ENCODE measurements around the gene ATOSB.

ATOSB gene

DNA sequence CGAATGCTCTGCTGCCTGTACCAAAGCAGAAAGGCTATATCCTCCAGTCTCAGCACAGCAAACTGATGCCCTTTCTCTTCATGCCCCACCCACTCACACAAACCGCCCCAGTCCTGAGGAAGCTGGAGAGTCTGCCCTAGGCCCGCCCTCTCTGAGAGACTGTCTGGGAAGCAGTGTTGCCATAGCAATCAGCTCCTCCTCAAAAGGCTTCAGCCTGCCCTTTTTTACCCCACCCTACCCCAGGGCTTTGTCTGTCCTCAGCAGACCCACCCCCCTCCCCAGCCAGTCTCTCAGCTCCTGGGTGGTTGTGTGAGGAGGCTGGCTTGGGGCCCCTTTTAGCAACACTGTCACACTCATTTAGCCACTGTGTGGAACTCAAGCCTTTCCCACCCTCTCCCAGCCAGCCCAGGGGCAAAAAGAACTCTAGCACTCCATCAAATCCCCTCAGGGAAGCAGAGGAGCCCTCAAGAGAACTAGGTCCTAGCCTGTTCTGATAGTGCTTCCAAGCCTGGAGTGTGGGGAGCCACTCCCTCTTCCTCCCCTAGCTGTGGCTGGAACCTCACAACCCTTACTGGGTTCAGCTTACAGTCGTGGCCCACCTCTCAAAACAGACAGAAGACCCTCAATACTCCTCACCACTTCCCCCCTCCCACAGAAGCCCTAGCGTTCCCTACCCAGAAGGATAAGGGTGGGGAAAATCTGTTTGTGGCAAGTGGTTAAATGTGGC is 1.4 kb downstream of the ATOSB start:
- DNase-seq, result peak; percentile 43 to 71

DNA sequence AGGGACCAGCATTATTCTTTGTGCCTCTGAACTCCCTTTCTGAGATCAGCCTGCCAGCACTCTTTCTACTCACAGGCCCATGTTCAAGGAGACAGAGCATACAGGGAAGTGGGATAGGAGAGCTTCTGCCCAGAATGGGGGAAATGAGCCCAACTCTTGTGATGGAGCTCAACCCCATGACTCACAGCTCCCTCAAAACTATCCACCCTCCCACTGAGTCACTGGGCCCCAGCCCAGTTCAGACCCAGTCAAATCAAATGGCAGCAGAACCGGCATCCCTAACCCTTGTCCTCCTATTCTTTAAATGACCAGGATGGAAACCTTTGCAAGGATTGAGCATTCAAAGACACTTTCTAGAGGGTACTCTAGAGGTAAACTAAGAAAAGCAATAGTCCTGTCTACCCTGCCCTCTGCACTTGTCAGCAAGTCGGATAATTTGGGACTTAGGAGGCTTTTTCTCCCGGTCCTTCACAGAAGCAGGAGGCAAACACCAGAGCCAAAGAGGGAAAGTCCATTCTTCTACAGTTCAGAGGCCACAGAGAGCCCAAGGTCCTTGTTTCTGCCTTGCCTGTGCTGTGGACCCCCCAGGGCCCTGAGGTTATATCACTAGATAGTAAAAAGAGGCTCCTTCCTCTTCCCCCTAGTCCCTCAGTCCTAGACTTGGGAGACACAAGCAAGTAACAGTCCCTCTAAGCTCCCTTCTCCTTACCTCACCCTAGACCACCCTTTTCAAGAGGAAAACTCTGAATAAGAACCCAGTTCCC is 3.2 kb downstream of the ATOSB start:
- no peak for DNase-seq

DNA sequence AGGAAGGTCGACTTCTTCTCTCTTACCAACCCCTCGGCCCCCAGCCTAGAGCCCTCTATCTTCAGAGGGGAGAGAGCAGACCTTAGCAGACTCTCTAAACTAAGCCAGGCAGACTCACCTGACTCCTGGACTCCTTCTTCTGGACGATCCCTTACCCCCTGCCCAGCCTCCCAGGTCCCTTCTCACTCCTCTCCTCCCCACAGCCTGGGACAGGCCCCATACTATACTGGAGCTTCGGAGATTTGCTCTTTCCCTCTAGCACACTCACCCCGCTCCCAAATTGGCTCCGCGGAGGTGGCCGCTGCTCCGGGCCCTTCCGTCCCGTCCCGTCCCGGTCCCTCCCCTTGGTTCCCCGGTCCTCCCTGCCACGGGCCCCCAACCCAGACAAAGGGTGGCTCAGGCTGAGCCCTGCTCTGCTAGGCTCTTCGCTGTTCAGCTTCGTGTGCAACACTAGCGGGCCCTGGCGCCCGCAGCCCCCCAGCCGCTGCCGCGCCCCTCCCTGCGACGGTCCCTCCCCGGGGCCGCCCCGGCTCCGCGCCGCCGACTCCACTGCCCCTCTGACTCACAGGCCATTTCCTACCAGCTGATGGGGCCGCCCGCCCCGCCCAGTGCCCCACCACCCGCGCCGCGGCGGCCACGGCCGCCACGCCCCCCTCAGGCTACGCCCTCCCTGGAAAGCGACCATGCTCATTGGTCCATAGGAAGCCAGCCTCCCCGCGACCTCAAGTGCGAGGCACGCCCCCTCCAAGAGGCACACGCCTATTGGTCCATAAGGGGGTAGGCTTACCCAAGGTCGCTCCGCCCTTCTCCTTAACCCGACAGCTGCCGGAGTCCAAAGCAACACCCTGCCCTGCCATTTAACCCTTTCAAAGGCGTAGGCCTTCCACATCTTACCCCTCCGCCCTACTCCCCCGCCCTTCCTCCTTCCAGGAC is 4.4 kb downstream of the ATOSB start:
- DNase-seq, result peak; percentile 64 to 85

DNA sequence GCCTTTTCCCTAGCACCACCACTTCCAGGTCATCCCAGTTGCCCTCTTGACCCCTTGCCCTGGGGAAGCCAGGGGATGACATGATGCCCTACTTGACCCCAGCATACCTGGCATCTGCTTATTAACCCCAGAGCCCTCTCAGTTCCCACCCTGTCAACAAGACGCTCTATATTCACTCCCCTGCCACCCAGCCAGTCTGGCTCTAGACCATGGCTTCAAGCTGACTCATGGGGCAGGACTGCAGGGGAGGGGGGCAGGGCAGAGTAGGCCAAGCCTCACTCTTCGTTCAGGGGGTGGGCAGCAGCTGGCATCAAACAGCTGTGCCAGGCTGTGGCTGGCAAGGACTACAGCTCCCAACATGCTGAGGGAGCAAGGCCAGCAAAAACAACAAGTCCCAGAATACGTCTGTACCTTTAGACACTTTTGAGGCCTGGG is 5.3 kb downstream of the ATOSB start:
- no peak for DNase-seq

DNA sequence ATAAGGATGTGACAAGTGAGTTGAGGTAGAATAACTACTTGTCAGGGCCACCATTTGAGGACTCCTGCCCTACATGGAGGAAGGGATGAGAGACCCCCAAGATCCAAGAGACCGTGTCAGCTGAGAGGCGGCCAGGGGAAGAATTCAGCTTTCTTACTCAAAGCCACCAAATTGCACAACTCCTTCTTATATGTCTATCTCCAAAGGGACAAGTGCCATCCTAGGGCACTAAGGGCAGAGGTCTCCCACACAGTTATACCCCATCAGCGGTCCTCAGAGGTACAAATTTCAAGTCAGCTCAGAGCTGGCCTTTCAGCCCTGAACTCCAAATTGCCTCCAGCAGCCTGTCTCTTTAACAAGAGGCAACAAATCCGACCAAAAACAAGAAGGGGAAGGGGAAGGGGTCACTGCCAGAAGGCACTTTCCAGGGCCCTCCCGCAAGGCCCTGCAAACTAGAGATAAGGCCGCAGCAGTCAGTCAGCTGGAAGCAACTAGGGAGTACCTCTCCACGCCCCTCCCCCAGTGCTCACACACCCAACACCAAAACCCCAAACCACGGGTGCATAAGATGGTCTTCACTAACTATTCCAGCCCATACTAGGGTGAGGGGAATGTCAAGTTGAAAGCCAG is 6.6 kb downstream of the ATOSB start:
- DNase-seq, result no peak

DNA sequence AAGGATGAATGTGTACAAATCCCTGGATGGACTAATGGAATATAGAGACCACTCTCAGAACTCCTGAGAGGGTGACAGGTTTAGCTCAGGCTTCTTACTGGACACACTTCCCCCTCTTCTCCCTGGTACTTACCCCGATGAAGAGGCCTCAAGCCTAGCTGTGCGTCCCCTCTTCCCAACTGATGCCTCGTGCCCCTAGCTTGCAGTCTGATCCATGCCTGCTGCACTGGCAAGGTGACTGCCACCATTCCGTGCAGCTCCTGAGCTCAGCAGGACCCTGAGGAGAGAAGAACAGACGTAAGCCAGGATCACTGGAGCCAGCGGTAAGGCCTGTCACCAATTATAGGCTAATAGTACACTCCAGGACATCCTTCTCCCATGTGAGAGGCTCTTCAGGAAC is 7.2 kb downstream of the ATOSB start:
- DNase-seq, result no peak

DNA sequence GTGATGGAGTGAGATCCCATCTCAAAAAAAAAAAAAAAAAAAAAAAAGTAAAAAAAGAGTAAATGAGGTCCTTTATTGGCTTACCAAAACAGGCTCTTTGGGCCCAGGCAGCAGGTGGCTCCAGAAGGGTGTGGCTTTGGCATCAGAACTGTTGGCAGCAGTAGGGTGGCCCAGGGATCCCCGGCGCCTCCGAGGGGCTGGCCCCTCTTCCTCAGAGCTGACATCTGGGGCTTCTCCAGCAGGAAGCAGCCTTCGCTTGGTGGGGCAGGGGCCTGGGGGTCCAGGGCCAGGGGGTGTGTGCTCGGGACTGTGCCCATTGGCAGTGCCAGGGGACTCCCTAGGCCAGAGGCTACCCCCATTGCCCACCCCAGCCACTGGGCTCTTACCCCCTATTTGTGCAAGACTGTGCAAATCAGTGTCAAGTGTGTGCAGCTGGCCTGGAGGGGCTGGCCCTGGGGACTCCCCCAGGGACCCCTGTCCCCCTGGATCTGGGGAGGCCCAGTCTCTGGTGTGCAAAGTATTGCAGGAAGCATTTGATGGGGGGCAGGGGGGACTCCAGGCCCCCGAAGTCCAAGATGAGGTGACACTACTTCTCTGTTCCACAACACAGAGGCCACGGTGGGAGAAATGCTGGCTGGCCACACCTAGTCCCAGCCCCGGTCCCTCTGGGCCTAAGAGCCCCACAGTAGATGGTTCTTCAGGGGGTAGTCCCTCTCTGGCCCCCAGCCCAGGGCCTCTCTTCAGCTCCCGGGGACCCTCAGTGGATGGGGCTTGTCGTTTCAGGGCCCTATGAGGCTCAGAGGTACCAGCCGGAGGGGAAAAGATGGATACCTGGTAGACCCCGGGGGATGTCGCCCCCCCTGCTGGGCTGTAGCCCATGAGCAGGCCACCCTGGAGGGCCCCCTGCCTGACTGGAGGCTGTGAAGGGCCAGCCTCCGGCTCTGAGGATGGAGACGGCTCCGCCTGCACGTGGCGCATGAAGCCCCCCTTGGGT is 8.1 kb downstream of the ATOSB start:
- DNase-seq, result no peak

DNA sequence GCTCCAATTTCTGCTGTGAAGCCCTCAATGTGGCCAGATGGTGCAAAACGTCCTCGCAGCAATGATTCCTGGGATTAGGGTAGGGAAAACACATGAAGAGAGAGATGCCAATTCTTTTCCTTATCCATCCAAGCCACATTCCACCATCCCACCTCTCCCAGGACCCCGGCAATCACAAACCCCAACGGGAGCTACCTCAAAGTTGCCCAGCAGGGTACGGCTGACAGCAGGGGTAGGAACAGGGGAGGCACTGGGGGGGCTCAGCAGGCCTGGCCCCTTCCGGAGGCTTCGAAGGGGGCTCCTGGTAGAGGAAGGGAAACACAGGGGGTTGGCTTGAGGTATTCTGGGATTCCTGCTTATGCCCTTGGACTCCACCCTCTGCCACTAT is 9.3 kb downstream of the ATOSB start:
- no peak for DNase-seq

DNA sequence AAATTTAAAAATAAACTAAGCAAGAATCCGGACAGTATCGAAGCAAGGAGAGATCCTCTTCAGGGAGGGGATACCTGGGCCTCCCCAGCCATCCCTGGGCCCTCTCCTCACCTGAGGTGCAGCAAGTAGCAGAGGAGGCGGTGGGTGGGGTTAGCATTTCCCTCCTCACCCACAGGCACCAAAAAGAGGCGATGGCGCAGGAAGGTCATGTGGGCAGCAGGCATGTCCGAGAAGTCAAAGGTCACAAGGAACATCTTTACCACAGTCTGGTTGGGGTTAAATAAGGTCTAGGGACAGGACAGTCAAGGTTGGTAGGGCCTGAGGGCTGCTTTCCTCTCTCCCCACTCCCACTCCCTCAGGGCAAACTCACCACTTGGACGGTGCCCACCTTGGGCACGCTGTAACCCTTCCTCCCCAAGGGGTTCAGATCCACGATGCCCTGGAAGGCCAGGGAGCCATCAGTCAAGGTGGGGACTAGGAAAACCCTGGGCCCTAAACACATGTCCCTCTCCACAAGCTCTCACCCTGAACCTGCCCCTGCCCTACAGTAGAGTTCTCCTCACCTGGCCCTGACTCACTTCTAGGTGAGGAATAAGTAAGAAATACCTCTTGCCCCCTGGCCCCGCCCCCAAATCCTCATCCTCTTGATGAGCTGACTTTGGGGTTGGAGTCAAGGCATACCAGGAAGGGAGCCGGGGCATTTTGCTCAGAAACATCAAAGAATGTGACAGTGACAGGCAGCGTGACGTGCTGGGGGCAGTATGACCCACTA is 9.9 kb downstream of the ATOSB start:
- no peak for DNase-seq

DNA sequence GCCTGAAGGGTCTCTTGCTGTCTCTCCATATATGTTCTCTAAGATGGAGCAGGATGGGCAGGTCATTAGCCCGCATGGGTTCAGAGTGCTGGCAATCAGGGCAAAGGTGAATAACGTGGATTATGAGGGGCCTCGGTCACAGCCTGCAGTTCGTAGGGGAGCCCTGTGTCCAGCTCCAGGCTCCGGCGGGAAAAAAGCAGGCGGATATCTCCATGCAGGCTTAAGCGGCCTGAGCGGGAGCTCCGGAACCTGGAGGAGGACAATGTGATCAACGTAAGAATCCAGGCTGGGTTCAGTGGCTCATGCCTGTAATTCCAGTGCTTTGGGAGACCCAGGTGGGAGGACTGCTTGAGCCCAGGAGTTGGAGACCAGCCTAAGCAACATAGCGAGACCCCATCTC is 10.5 kb downstream of the ATOSB start:
- DNase-seq, result no peak

DNA sequence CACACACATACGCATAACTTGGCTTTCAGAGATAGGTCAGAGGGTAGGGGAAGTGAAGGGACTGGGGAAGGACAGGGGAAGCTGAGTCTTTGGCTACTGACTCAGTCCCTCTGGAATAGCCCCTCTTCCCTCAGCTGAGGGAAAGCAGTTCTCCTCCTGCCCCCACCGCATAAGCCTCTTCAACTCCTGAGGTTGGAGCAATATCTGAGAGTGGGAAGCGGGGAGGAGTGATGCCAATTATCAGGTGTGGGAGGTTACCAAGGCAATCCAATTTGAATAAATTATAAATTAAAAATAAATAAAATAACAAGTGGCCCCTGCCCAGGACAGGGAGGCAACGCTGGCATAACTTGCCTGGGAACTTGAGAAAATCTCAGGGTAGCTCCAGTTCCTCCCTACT is 11.1 kb downstream of the ATOSB start:
- no peak for DNase-seq

DNA sequence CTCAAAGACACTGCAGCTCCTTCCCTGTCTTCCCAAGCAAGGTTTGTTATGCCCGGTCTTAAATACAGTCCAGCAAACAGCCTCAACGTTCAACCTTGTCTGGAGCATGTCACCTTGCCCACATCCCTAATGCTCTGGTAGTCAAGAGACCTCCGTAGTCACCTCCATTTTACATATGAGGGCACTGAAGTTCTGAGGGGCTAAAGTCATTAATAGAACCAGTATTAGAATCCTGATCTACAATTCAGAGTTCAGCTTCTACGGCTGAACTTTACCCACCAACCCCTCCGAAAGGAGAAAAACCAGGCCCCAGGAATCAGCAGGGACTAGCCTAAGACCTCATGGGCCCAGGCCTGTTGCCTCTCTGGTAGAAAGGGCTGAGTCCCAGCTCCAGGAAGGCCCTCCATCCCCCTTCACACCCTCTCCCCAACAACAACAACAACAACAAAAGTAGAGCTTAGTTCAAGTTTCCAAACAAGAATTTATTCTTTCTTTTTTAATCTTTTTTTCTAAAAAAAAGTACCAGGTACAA is 11.9 kb downstream of the ATOSB start:
- no peak for DNase-seq

DNA sequence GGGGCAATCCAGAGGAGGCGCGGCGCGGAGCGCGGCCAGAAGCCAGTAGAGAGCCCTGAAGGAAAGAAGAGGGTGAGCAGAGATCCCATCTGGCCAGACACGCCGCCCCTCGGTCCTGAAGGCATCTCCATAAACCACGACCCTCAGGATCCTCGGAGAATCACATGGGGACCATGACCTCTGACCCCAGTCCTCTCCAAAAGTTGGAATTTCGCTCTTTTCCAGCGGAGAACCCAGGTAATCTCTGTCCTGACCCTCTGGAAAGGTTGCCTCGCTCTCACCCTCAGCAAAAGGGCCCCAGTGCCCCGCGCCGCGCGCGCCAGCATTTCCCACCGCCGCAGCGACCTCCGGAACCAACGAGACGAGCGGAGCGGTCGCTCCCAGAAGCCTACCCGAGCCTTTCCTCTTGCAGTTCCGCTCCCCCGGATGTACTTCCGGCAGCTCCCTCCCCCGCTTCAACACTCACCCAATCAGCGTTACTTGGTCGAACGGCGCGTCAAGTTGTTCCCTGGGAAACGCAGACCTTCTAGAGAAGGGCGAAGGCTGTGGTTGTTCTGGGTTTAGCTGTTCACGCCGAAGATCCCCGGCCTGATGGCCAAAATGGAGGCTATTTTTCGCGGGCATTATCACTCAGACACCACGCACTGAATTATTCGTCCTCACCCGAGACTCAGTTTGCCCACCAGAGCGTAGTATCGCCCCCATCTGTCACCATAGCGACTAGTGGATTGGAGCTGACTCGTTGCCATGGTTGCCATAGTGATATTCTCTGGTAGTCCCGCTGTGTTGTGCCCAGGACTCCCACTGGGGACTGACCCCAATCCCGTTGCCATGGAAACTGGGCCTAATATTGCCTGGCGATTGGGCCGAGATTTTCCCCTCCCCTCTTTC is 12.6 kb downstream of the ATOSB start, which contains the start of gene STOML2:
Gene STOML2, minus strand, starts transcription at position 363 of the 891 bp plus-strand sequence. Its CDS starts 37 bp downstream, at position 326.
- peak; percentile 40 to 62 for DNase-seq

DNA sequence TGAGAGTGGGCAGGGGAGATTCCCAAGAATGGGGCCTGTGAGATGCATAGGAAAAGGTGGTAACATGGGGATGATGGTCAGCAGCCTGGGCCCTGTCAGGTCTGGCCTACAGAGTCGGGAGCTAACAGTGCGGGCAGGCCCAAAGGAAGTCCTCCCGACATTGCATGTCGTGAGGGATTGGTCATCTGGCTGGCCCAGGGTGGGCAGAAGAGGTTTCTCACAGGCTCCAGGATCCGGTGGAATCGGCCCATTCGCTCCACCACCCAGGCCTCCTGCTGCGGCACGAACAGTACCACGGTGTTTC is 13.2 kb downstream of the ATOSB start:
- no peak for DNase-seq

DNA sequence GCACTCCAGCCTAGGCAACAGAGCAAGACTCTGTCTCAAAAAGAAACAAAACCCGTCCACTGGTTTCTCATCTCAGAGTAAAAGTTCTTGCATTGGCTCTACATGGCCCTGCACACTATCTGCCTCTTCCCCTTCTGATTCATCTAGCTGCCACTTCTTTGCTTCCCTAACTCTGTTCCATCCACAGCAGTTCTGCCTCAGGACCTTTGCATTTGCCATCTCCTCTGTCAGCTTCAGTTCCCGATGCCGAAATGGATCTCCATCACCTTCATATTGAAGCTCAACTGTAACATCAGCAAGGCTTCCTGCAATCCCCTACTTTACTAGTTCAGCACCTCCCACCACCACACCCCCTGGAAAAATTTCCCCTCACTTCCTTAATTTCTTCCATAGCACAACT is 18.1 kb downstream of the ATOSB start:
- no peak for DNase-seq

DNA sequence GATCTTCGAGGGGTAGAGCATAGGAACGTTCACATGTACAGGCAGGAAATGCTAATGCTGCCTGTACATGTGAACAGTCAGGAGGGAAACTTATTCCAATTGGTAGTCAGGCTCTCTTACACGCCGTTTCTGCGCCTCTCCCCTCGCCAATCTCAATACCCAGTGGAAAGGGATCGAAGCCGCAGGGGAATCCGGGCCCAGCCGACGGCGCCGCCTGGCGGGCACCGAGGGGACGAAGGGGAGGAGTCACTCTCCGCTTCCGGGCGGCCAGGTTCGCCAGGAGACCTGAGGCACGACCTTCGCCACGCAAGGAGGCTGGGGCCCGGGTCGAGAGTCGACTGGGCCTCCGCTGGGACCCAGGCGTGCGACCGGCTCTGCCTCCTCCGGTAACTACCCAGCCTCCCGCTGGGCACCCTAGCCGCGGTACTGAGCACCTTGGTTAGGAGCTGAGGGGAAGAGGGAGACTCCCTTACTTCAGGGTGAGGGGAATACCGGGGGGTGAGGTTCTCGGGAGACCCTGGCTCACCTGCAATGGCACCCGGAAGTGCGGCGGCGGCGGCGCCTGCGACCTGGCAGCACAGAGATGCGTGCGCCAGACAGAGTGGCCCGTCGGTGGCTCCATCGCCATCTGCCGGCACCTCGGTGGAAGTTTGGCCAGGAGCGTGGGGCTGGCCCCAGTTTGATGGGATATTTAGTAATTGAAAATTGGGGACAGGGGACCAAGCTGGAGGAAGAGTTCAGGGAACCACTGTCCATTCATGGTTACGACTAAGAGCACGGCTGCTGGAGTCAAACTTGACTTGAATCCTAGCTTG is 19.4 kb downstream of the ATOSB start, which contains the start of gene PIGO:
Gene PIGO, minus strand, starts transcription at position 557 of the 815 bp plus-strand sequence. CDS start 1,026 bp downstream, outside the sequence.
- DNase-seq, result peak; percentile 61 to 66

DNA sequence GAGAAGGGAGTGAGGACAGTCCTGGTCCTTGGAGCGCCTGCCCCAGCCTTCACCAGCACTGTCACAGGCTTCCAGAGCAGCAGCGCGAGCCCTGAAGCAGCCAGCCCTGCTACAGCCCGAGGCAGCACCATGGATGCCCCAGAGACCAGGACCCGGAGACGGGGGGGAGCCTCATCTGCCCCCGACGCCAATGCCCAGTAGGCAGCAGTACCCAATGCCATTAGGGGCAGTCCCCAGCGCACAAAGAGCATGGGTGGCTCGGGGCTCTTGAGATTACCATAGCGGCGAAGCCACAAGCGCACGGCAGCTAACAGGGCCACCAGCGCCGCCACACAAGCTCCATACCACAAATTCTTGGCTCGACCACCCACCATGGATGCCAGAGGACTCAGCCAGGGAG is 24.1 kb downstream of the ATOSB start:
- DNase-seq, result no peak

DNA sequence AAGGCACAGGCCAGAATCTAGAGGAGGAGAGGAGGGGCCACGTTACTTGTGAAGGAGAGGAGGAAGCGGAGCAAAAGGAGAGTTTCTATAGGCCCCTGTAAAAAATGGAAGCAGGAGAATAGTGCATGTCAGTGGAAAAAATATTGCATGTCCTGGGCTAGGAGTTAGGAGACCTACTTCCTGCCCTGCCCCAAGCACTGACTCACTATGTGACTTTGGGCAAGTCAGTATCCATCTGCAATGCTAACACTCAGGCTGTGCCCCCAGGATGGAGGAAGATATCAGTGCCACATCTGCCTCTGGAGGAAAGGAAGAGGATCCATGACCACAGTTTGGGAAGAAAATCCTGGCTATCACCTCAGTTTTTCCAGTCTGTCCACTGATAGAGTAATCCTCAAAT is 26.2 kb downstream of the ATOSB start:
- DNase-seq, result no peak

All from NCI-H187 (cell line).